ENCODE results near the gene SLC15A1. TPM values are rescaled to one million over a fixed set of nuclear protein-coding genes. Genes with fewer than 3 reads are reported as not detected.

SLC15A1 gene
- total and polyA plus RNA-seq, 2 donors (not counting 1 experiment from before 2014, with no cell fraction given), result not detected

- no peak overlapping the region for H2AFZ ChIP-seq (ENCODE audit: insufficient read depth, low read depth, low read length, poor library complexity, severe bottlenecking)
- H3K27me3 ChIP-seq (replicated peaks in 1 of 4; ENCODE audit: control extremely low read depth in 1 of 4, control insufficient read depth in 3 of 4, insufficient read depth in 4 of 4, low read length in 3 of 4), result no peaks in the 10 kb centered on the region
- intact Hi-C loops (cut with micrococcal nuclease), result no loop called here
- no peak overlapping the region for H3K4me3 Mint-ChIP-seq
- H3K4me3 ChIP-seq (ENCODE audit: control extremely low read depth in 1 of 5, extremely low read depth in 1 of 5, insufficient read depth in 1 of 5, low read depth in 2 of 5, low read length in 4 of 5), result no peak overlapping the region
- no peak overlapping the region for H3K27ac ChIP-seq (ENCODE audit: low read length in 2 of 2)
- ATAC-seq (ENCODE audit: low read depth) (no peak), DNase-seq (no peak)
- no peak overlapping the region for H3K4me2 ChIP-seq (replicated peaks; ENCODE audit: low read depth, low read length, poor library complexity, severe bottlenecking)
- no peaks in the 10 kb centered on the region for H3K4me1 Mint-ChIP-seq
- no peak overlapping the region for H3K27ac Mint-ChIP-seq
- H3K36me3 ChIP-seq (replicated peaks in 1 of 2; ENCODE audit: control extremely low read depth in 1 of 2, control insufficient read depth in 1 of 2, extremely low read depth in 1 of 2, insufficient read depth in 2 of 2, low read length in 1 of 2), result no peaks in the 10 kb centered on the region
- no peaks in the 10 kb centered on the region for H3K79me2 ChIP-seq (ENCODE audit: control insufficient read depth, insufficient read depth, low read length)
- no peaks in the 10 kb centered on the region for H3K4me1 ChIP-seq (ENCODE audit: control insufficient read depth in 2 of 2, insufficient read depth in 2 of 2, low read length in 2 of 2)
- ChIA-PET POLR2A (no interaction called here), CTCF (no interaction called here)
- peaks cover 6% of the 10 kb centered on the region for H3K9me3 Mint-ChIP-seq (ENCODE audit: insufficient read depth)
- H4K20me1 ChIP-seq (ENCODE audit: control insufficient read depth, insufficient read depth, low read length, poor library complexity, severe bottlenecking), result no peaks in the 10 kb centered on the region
- H3K9me3 ChIP-seq (ENCODE audit: control extremely low read depth in 1 of 3, control insufficient read depth in 2 of 3, insufficient read depth in 1 of 3, low read length in 2 of 3), result peaks cover 0 to 21% (median 2%) of the 10 kb centered on the region in 3 donors
- peaks cover 9% of the 10 kb centered on the region for H3K27me3 Mint-ChIP-seq
- H3K9ac ChIP-seq (ENCODE audit: low read length), result no peak overlapping the region
- TF ChIP-seq EZH2 (IDR thresholded peaks at IDR 0.05; ENCODE audit: borderline replicate concordance, insufficient read depth, low read depth, low read length, poor library complexity, severe bottlenecking) (no peak), CTCF (IDR thresholded peaks at IDR 0.05) (no peak)
- 82% methylated on average over 12 of the region's 15 CpGs for WGBS (ENCODE audit: insufficient coverage)
Measured at GRCh38 chr13:98761126-98761985, 8.9 kb upstream of the SLC15A1 start.

GRCh38 chr13:98755729-98756128 is 3.3 kb upstream of the SLC15A1 start:
- no peak overlapping the region for H3K27ac Mint-ChIP-seq
- ATAC-seq (ENCODE audit: low read depth), result no peak
- Histone ChIP-seq H3K4me1 (ENCODE audit: control insufficient read depth in 2 of 2, insufficient read depth in 2 of 2, low read length in 2 of 2) (peaks cover 3 to 6% of the 10 kb centered on the region in 2 donors), H2AFZ (ENCODE audit: insufficient read depth, low read depth, low read length, poor library complexity, severe bottlenecking) (no peak overlapping the region), H3K4me2 (replicated peaks; ENCODE audit: low read depth, low read length, poor library complexity, severe bottlenecking) (no peak overlapping the region), H3K79me2 (ENCODE audit: control insufficient read depth, insufficient read depth, low read length) (no peaks in the 10 kb centered on the region), H3K4me3 (ENCODE audit: control extremely low read depth in 1 of 5, extremely low read depth in 1 of 5, insufficient read depth in 1 of 5, low read depth in 2 of 5, low read length in 4 of 5) (no peak overlapping the region), H3K9me3 (ENCODE audit: control extremely low read depth in 1 of 3, control insufficient read depth in 2 of 3, insufficient read depth in 1 of 3, low read length in 2 of 3) (peaks cover 0 to 21% (median 2%) of the 10 kb centered on the region in 3 donors), H3K27ac (ENCODE audit: low read length in 2 of 2) (no peak overlapping the region), H3K36me3 (replicated peaks in 1 of 2; ENCODE audit: control extremely low read depth in 1 of 2, control insufficient read depth in 1 of 2, extremely low read depth in 1 of 2, insufficient read depth in 2 of 2, low read length in 1 of 2) (no peaks in the 10 kb centered on the region), H3K27me3 (replicated peaks in 1 of 4; ENCODE audit: control extremely low read depth in 1 of 4, control insufficient read depth in 3 of 4, insufficient read depth in 4 of 4, low read length in 3 of 4) (peaks cover 0 to 20% (median 8%) of the 10 kb centered on the region in 4 experiments), H3K9ac (ENCODE audit: low read length) (no peak overlapping the region), H4K20me1 (ENCODE audit: control insufficient read depth, insufficient read depth, low read length, poor library complexity, severe bottlenecking) (no peaks in the 10 kb centered on the region)
- intact Hi-C loops (cut with micrococcal nuclease), result no loop called here
- H3K9me3 Mint-ChIP-seq (ENCODE audit: insufficient read depth), result peaks cover 4% of the 10 kb centered on the region
- TF ChIP-seq EZH2 (IDR thresholded peaks at IDR 0.05; ENCODE audit: borderline replicate concordance, insufficient read depth, low read depth, low read length, poor library complexity, severe bottlenecking) (no peak), CTCF (IDR thresholded peaks at IDR 0.05) (no peak)
- ChIA-PET CTCF (no interaction called here), POLR2A (no interaction called here)
- 93% methylated on average over 9 of the region's 9 CpGs for WGBS (ENCODE audit: insufficient coverage)
- H3K4me1 Mint-ChIP-seq, result no peaks in the 10 kb centered on the region
- peaks cover 40% of the 10 kb centered on the region for H3K27me3 Mint-ChIP-seq
- H3K4me3 Mint-ChIP-seq, result no peak overlapping the region
- no peak for DNase-seq

Measured in B cell (primary cell).